22Rv1 (cell line): ENCODE measurements around the gene CERK.
"Not testable (repeated sequence)": the region's sequence is repeated elsewhere in the genome, so short reads cannot be mapped to it uniquely, and the experiment has no call there.

Source experiments
- H3K27ac ChIP-seq: fragments of 450-650 bp; 2 replicates; pipeline ENCODE4 v1.5.1; 2017
- CTCF ChIP-seq: fragments of 450-650 bp; IDR thresholded peaks from 2 replicates; pipeline ENCODE4 v1.5.1; 2017; ENCODE audit warnings: mild to moderate bottlenecking
- ZFX ChIP-seq: fragments of 450-650 bp; IDR thresholded peaks from 2 replicates; pipeline ENCODE4 v1.6.1; 2017; ENCODE audit warnings: antibody characterized with exemption, borderline replicate concordance

Gene CERK

GRCh38 chr22:46646531-46647215 is 91.4 kb downstream of the CERK start:
- H3K27ac ChIP-seq: no peak overlapping the region
- no peak for TF ChIP-seq ZFX
- TF ChIP-seq CTCF: no peak

- H3K27ac ChIP-seq: not testable (repeated sequence)
Observed at GRCh38 chr22:46642840-46643480, 95.1 kb downstream of the CERK start.

- no peak overlapping the region for H3K27ac ChIP-seq
- TF ChIP-seq ZFX (no peak), CTCF (no peak)
Observed at GRCh38 chr22:46641811-46642266, 96.2 kb downstream of the CERK start.

GRCh38 chr22:46640293-46641055 is 97.6 kb downstream of the CERK start:
- TF ChIP-seq ZFX (no peak), CTCF (no peak)
- H3K27ac ChIP-seq: no peak overlapping the region

- no peak overlapping the region for H3K27ac ChIP-seq
- TF ChIP-seq ZFX (no peak), CTCF (no peak)
Observed at GRCh38 chr22:46639843-46640242, 98.2 kb downstream of the CERK start.

GRCh38 chr22:46638601-46639431 is 99.2 kb downstream of the CERK start:
- H3K27ac ChIP-seq: no peak overlapping the region
- TF ChIP-seq ZFX: no peak
- no peak for TF ChIP-seq CTCF

- H3K27ac ChIP-seq: no peak overlapping the region
- no peak for TF ChIP-seq CTCF
- TF ChIP-seq ZFX: no peak
Observed at GRCh38 chr22:46637711-46638600, 100.1 kb downstream of the CERK start.
